KMS-11 (cell line): ENCODE measurements around the gene BAIAP2L2.

Source experiments
- H2AFZ ChIP-seq: fragments of 200-600 bp; sonication (generic); 2 replicates; pipeline ENCODE4 v1.6.1; 2016; ENCODE audit warnings: antibody characterized with exemption, mixed run types, low read depth
- H3K27ac ChIP-seq: fragments of 200-600 bp; sonication (generic); 2 replicates; pipeline ENCODE4 v1.6.1; 2016; ENCODE audit warnings: mild to moderate bottlenecking, mixed run types
- H3K27me3 ChIP-seq: fragments of 200-600 bp; sonication (generic); 2 replicates; pipeline ENCODE4 v1.6.1; 2017; ENCODE audit warnings: mild to moderate bottlenecking, low read depth, mixed run types, moderate library complexity; ENCODE audit not compliant: insufficient read depth
- H3K36me3 ChIP-seq: fragments of 200-600 bp; sonication (generic); 2 replicates; pipeline ENCODE4 v1.6.1; 2017; ENCODE audit warnings: mild to moderate bottlenecking, mixed run types; ENCODE audit not compliant: insufficient read depth
- H3K4me1 ChIP-seq: fragments of 200-600 bp; sonication (generic); 2 replicates; pipeline ENCODE4 v1.6.1; 2016; ENCODE audit warnings: mild to moderate bottlenecking, low read depth, mixed run types; ENCODE audit not compliant: poor library complexity, severe bottlenecking
- H3K4me2 ChIP-seq: fragments of 200-600 bp; sonication (generic); 2 replicates; pipeline ENCODE4 v1.7.0; 2016; ENCODE audit warnings: mild to moderate bottlenecking, mixed run types
- H3K4me3 ChIP-seq: fragments of 200-600 bp; sonication (generic); IDR thresholded peaks from 2 replicates; pipeline ENCODE4 v1.6.1; 2017; ENCODE audit warnings: low read depth, low read length, mixed read lengths; ENCODE audit not compliant: insufficient read depth
- H3K79me2 ChIP-seq: fragments of 200-600 bp; sonication (generic); 2 replicates; pipeline ENCODE4 v1.6.1; 2016; ENCODE audit warnings: low read depth, mixed run types; ENCODE audit not compliant: insufficient read depth
- H3K9ac ChIP-seq: fragments of 200-600 bp; sonication (generic); 2 replicates; pipeline ENCODE4 v1.6.1; 2016; ENCODE audit warnings: mild to moderate bottlenecking, mixed run types
- H4K20me1 ChIP-seq: fragments of 200-600 bp; sonication (generic); 2 replicates; pipeline ENCODE4 v1.6.1; 2016; ENCODE audit warnings: mild to moderate bottlenecking, mixed run types; ENCODE audit not compliant: insufficient read depth
- TF ChIP-seq, protein P1 (sequence below): fragments of 200-600 bp; sonication (generic); conservative IDR thresholded peaks from 2 replicates; pipeline ENCODE4 v1.6.1; 2017; ENCODE audit warnings: low read depth, mild to moderate bottlenecking, antibody characterized with exemption, low read length, moderate library complexity, mixed read lengths

Gene BAIAP2L2

DNA sequence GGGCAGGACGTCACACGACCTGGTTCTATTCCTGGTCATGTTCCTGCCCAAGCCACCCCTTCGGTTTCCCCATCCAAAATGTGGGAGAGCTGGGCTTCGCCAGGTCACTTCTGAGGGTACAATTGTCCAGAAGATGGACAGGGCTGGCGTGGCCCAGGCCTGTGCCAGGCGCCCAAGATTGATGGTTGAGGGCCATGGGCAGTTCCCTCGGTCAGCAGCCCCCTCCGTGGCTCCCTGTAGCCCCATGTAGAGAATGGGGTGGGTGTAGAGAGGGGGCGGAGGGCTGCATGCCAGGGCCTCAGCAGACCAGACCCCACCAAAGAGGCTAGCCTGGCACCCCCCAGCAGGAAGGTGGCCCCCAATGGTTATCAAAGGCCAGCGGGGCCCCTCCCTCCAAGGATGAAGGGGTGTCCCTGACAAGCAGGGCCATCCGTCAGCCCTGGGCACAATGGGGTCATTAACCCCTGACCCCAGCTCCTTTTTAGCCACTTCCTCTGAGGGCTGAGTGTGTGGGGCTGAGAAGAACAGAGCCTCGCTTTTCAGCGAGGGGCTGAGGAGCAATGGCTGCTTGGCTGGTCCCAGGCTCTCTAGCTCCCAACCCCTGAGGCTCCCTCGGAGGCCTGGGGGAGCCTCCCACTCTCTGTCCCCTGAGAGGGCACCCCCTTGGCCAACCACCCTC is 64.3 kb downstream of the BAIAP2L2 start:
- Histone ChIP-seq H3K4me3 (no peak overlapping the region), H3K4me2 (no peak overlapping the region), H3K9ac (no peak overlapping the region), H3K4me1 (no peaks in the 10 kb centered on the region), H4K20me1 (no peaks in the 10 kb centered on the region), H3K36me3 (no peaks in the 10 kb centered on the region), H2AFZ (no peak overlapping the region), H3K27me3 (peaks cover 4% of the 10 kb centered on the region; the same call in 1 of the 2 replicates), H3K79me2 (no peaks in the 10 kb centered on the region), H3K27ac (no peak overlapping the region)
- TF ChIP-seq, protein P1, sequence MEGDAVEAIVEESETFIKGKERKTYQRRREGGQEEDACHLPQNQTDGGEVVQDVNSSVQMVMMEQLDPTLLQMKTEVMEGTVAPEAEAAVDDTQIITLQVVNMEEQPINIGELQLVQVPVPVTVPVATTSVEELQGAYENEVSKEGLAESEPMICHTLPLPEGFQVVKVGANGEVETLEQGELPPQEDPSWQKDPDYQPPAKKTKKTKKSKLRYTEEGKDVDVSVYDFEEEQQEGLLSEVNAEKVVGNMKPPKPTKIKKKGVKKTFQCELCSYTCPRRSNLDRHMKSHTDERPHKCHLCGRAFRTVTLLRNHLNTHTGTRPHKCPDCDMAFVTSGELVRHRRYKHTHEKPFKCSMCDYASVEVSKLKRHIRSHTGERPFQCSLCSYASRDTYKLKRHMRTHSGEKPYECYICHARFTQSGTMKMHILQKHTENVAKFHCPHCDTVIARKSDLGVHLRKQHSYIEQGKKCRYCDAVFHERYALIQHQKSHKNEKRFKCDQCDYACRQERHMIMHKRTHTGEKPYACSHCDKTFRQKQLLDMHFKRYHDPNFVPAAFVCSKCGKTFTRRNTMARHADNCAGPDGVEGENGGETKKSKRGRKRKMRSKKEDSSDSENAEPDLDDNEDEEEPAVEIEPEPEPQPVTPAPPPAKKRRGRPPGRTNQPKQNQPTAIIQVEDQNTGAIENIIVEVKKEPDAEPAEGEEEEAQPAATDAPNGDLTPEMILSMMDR, result no peak

DNA sequence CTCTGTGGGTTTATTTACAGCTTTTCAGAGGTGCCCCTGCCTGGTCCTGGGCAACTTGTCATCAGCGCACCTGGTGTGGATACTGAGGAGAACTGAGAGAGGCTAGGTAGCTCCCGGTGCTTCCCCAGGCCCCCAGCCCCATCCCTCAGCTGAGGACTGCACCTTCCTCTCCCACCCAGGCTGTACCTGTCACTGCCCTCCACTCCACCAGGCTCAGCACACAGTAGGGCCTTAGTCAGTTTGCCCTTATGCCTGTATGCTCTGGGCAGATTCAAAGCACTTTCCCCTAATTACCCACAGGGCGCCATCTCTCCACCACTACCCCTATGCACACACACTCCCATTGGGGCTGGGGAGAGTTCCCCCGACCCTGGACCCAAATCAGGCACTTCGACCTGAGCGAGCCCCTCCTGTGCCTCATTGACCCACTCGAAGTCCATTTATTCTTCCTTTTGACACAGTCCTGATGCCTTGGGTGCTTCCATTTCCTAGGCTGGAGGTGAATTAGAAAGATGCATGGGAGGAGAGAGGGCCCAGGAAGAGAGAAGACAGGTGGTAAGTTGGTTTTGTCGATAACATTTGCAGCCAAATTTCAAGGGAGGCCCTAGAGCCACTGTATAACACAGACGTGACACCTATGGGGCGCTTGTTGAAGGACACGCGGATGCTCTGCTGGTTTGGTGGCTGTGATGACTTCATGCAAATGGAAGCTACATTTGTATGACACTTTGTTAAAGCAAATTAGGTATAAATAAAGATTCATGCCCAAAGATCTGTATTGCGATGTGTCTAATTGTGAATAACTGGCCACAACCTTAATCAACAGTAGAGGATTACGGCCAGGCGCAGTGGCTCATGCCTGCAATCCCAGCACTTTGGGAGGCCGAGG is 67.1 kb downstream of the BAIAP2L2 start:
- TF ChIP-seq, protein P1, result no peak

DNA sequence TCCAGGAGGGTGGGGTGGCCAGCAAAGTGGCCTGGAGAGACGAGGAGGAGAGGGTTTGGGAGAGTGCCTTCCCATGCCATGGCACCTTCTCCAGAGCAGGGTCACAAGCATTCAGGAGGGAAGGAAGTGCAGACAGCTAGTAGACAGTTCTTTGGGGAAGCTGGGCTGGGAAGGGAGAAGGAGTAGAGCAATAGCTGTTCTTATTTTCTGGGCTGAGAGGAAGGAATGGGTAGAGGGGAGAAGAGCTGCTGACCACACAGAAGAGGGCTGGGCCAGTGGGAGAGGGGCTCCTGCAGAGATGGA is 68.0 kb downstream of the BAIAP2L2 start:
- no peaks in the 10 kb centered on the region for H3K36me3 ChIP-seq
- TF ChIP-seq, protein P1, result no peak
- H2AFZ ChIP-seq, result no peak overlapping the region
- H3K27me3 ChIP-seq, result peaks cover 4% of the 10 kb centered on the region; the same call in 1 of the 2 replicates
- no peaks in the 10 kb centered on the region for H3K4me1 ChIP-seq
- no peak overlapping the region for H3K27ac ChIP-seq
- no peak overlapping the region for H3K4me2 ChIP-seq
- no peak overlapping the region for H3K9ac ChIP-seq
- no peak overlapping the region for H3K4me3 ChIP-seq
- no peaks in the 10 kb centered on the region for H4K20me1 ChIP-seq
- no peaks in the 10 kb centered on the region for H3K79me2 ChIP-seq

More for the DNA sequence above, 67.1 kb downstream of the BAIAP2L2 start:
- Histone ChIP-seq H3K27ac (no peak overlapping the region), H2AFZ (no peak overlapping the region), H3K4me2 (no peak overlapping the region), H3K4me1 (no peaks in the 10 kb centered on the region), H3K79me2 (no peaks in the 10 kb centered on the region), H3K36me3 (no peaks in the 10 kb centered on the region), H4K20me1 (no peaks in the 10 kb centered on the region), H3K27me3 (peaks cover 4% of the 10 kb centered on the region; the same call in 1 of the 2 replicates), H3K4me3 (no peak overlapping the region), H3K9ac (no peak overlapping the region)

DNA sequence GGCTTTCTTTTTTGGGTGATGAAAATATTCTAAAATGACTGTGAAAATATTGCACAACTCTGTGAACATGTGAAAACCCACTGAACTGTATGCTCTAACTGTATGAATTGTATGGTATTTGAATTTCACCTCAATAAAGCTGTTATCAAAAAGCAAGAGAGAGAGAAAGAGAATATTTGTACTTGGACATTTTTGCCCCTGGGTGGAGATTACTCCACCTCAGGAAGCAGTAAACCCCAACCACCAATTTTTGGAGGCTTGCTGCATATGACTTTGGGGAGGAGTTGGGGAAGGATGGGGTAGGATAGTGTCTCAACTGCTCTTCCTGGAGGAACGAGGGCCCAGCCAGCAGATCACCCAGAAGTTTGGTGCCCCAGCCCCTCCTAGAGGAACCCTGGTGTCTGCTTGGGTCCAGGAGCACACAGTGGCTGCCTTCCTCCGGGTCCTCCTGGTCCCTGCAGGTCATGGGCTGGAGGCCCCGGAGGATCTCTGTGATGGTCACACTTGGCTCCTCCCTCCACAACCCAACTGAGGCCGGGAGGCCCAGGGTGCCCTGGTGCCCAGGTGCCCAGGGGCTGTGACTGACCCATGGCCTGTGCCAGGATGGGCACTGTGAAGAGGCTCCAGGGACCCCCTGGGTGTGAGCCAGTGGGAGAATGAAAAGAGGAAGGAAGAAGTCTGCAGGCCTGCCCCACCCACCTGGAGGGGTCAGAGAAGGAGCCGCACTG is 68.6 kb downstream of the BAIAP2L2 start:
- no peaks in the 10 kb centered on the region for H3K79me2 ChIP-seq
- TF ChIP-seq, protein P1, result no peak
- no peak overlapping the region for H3K27ac ChIP-seq
- no peaks in the 10 kb centered on the region for H3K4me1 ChIP-seq
- H3K4me3 ChIP-seq, result no peak overlapping the region
- no peak overlapping the region for H3K4me2 ChIP-seq
- H3K9ac ChIP-seq, result no peak overlapping the region
- H3K27me3 ChIP-seq, result peaks cover 4% of the 10 kb centered on the region; the same call in 1 of the 2 replicates
- H3K36me3 ChIP-seq, result no peaks in the 10 kb centered on the region
- no peaks in the 10 kb centered on the region for H4K20me1 ChIP-seq
- H2AFZ ChIP-seq, result no peak overlapping the region
